ENCODE measurements around the gene GNB1.
"Not testable (repeated sequence)": the region's sequence is repeated elsewhere in the genome, so short reads cannot be mapped to it uniquely, and the experiment has no call there.

GNB1 gene

DNA sequence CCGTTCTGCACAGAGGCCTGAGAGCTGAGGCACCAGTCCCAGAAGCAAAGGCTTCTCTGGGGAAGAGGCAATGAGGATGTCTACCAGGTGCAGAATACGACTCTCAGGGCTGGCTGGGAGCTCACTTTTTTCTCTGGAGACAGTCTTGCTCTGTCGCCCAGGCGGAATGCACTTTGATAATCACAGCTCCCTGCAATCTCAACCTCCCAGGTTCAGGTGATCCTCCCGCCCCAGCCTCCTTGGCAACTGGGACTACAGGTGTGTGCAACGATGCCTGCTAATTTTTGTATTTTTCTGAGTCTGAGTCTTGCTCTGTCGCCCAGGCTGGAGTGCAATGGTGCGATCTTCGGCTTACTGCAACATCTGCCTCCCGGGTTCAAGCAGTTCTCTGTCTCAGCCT is 130.2 kb downstream of the GNB1 start:
- DNase-seq (ENCODE audit: low spot score), result no peak

DNA sequence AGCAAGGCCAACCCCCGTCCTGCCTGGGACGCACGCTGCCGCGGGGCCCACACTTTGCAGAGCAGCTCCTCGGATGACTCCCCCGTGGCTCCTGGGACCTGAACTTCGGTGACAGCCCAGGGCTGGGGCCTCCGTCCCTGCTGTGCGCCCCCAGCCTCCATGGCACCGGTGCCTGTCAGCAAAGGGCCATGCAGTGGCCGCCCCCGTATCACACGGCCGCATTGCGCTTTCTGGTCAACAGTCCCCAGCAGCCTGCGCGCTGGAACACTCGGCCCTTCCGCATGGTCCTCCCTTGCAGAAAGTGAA is 130.6 kb downstream of the GNB1 start:
- no peak for DNase-seq (ENCODE audit: low spot score)

DNA sequence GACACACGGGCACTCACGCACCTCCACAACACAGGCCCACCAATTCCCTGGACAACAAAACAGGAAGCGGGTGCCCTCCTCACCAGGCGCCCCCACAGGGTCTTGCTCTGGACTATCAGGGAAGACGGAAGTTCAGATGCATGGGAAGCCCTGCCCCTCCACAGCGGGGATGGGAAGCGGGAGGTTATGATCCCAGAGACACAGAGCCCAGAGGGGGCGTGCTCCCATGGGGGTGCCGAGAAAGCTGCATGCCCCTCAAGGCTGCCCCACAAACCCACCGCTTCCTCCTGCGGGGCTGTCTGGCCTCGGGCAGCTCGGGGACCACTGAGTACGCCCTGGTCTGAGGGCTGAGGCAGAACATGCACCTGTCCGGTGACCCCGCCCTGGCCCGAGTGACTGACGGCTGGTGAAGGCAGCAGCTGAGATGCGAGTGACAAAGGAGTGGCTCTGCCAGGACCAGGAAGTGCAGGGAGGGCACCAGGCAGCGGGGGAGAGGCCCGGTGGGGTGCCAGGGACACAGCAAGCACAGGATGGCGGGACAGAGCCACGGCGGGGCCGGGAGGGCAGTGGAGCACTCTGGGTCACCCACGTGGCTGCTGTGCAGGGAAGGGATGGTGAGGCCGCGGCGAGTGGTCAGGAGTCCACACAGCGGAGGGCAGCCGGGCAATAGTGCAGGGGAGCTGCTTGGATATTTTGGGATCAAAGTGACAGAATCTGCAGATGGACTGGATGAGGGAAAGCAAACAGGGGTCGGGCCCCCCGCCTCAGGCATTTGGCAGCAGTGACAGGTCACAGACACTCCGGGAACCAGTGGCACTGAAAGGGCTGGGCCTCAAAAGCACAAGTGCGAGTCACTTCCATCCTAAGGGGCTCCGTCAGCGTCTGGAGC is 131.2 kb downstream of the GNB1 start:
- DNase-seq (ENCODE audit: low spot score), result no peak

DNA sequence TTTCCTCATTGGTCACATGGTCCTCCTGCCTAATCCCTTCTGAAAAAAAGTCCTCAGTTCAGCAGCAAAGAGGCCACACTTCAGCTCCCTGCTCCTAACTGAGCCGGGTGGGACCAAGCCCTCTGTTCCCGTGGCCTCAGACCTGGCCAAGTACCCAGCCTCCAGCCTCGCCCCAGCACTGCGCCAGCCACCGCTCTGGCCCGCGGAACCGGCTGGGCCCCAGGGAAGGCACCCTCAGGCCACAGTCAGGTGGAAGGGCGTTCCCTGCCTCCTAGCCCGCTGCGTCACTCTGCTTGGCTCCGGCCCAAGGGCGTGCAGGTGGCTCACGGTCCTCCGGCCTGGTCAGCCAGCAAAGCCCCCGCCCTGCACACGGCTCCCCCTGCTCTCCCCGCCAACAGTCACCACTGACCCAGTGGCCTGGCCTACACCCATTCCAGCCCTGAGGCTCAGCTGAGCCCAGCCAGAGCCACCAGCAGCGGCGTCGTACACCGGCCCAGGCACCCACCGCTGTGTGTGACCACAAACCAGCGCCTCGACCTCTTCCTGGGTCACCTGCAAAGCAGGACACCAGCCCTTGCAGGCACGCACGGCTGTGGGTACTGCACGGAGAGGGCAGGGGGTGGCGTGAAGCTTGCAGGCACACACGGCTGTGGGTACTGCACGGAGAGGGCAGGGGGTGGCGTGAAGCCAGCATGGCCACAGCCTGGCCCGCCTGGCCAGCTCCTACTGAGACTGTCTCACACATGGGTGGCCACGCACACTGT is 132.0 kb downstream of the GNB1 start:
- DNase-seq (ENCODE audit: low spot score), result no peak

DNA sequence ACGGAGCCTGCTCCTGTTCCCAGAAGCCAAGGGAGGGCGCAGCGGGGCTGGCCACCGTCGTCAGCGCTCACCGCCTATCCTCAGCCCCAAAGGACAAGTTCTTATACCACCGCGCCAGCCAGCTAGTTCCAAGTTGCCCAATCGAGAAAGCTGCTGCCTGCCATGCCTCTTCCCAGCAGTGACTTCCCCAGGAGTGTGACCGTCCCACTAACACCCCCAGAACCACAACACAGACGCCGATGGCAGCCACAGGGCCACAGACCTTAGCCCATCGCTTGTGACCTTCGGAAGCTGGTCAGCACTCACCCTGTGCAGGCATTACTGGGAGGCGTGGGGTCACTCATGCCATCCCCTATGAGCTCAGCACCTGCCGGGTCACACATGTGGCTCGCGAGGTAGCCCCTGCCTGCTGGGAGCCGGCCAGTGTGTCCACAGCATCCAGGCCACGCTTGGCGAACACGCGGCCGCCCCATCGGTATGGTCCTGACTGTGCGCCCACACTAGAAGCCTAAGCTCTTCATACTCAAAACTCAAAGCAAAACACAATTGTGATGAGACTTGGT is 132.7 kb downstream of the GNB1 start:
- DNase-seq (ENCODE audit: low spot score), result no peak

DNA sequence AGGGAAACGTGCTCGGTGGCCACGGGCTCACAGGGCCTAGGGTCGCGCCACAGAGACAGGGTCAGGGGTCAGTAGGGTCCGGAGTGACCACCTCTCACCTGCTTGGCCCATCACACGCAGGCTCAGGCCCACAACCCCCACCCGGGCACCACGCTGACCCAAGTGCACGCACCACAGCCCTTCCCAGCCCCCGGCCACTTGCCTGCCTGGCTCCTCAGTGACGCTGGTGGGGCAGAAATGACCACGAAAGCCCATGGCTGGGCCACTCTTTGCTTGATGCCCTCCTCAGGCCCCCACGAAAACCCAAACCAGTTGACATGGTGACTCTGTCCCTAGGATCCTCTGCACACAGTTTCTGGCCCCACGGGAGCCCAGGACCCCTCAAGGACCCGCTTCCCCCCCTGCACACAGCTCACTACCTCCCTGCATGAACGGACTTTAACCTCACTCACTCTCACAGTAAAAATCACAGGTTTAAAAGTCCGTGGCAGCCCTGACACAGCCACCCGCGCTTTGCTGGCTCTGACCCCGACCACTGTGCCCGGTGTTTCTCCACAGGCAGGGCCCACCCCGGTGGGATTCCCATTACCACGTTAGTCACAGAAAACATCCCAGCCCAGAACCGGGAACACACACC is 133.3 kb downstream of the GNB1 start:
- DNase-seq (ENCODE audit: low spot score), result no peak

DNA sequence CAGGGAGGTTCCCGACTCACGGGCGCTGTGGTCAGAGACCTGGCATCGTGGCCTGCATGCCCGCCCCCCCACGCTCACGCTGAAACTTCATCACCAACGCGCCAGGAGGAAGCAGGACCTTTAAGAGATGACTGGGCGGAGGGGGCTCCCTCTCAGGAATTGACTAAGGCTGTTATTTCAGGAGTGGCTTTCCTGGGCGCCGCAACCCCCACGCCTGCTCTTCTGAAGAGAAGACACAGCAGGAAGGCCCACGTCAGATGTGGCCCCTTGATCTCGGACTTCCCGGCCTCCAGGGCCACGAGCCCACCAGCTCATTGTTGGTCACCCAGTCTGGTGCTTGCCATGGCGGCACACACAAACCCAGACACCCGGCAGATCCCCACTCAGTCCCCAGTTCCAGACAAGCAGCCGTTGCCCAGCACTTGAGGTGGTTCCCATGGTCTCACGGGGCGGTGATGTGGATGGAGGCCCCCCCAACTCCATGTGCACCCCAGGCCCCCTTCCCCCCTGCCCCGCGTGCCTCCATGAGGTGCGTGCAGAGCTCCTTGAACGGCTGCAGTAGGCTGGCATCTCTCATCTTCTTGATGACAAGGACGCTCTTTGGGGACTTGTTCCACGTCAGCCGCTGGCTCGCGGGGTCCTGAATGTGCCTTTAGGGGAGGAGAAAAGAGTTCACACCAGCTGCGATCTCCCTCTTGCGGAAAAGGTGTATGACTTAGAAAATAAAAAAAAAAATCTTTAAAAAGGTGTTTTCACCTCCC is 134.0 kb downstream of the GNB1 start:
- no peak for DNase-seq (ENCODE audit: low spot score)

DNA sequence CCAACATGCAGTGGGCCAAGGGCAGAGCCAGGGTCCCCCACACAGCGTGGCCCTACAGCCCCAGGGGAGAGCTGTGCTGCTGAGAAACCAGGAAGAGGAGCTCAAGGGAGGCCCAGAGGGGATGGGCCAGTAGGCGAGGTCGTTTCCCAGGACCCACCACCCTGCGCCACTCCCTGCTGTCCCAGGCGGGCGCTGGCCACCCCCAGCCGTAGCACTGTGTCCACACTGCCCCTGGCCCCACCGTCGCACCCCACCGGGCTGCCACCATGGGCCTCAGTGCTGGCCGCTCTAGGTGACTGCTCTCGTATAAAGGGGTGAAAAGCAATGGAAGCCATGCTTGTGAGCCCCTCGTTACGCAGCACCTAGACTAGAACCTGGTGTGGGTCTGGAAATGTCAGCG is 135.0 kb downstream of the GNB1 start:
- no peak for DNase-seq (ENCODE audit: low spot score)

DNA sequence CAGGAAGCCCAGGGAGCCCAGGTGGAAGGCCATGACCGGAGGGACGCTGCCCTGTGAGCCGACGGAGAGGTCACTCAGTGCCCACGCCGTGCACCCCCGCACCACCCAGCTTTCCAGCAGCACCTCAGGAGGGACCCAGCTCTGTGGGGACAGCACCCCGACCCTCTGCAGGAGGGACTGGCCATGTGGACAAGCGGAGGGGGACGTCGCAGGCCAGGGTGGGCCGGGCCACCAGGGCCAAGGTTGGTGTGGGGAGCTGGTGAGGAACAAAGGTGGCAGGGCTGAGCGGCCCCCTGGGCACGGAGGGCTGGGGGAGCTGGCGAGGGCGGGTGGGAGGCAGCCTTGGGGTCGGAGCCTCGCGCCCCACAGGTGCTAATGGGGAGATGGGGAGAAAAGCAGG is 135.5 kb downstream of the GNB1 start:
- no peak for DNase-seq (ENCODE audit: low spot score)

DNA sequence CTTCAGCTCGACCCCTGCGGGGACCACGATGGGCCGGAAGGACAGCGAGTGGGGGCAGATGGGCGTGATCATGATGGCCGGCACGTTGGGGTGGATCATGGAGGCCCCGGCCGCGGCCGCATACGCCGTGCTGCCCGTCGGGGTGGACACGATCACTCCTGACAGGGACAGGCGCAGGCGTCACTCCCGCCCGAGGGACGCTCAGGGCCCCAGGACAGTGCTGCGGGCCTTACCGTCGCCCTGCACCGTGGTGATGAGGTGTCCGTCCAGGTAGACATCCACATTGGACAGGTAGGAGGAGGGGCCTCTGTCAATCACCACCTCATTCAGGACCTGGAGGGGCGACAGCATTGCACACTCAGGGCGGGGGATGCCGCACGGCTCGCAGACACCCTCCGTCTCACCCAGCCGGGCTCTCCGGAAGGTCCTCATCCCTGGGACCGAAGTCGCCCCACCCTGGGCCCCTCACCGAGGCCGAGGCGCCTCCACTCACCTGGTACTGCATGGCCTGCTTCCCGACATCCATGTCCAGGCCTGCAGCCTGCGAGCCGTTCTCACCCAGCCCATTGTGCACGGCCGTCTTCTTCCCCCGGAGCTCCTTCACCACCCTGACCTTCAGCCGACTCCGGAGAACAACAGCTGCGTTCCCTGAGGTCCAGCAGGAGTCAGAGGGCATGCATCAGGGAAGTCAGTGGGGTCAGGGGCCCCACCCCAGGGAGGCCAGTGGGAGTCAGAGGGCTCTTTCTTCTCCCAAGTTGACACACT is 136.7 kb downstream of the GNB1 start:
- no peak for DNase-seq (ENCODE audit: low spot score)

DNA sequence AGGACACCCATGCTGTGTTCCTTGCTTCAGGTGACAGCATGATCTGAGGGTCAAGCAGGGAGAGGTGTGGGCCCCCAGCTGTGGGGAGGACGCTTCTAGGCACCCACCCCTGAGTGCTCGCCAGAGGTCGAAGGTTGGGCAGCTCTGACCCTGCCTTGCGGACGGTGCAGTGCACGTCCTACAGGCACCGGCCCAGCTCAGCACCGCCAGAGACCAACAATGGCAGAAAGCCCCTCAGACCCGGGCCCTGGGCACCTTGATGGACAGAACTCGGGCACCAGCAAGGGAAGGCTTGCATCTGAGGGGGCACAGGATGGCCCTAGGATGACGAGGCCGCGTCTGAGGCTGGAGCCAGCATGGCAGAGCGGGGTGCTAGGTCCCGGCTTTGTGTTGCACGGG is 137.3 kb downstream of the GNB1 start:
- DNase-seq (ENCODE audit: low spot score), result no peak

DNA sequence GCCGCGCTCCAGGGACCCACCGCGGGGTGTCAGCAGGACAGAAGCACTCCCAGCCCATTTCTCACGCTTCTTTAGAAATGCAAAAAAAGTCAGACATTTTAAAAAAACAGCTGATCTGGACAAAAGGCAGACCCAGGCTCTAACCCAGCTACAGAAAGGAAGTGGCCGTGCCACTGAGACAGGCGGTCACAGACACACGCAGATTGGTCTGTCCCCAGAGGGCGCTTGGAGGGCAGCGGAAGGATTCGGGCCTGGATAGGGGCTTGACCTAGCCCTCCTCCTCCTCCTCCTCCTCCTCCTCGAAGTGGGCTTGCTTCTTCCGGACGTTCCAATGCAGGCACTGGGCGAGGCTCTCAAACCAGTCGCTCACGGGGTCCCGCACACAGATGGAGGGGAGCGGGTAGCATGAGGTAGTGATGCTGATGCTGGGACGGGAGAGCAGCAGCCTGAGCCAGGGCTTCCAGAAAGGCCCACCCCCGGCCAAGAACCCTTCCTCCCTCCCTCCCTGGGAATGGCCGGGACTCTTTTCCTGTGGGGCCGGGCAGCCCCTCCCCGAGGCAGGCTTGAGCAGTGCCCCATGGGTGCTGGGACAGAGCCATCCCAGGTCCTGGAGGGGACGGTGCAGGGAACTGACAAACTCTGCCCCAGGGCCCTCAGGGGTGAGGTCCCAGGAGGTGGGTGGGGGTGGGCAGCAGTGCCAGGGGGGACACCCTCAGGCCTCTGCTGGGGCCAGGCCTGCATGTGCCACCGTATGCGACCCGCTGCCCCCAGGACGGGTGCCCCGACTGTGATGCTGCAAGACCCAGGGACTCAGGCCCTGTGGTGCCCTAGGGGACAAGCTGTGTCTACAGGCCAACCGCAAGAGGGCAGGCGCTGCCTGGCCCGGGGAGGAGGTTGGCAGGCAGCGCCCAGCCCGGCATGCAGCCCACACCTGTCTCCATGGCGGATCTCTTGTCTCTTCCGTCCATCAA is 138.0 kb downstream of the GNB1 start:
- no peak for DNase-seq (ENCODE audit: low spot score)

DNA sequence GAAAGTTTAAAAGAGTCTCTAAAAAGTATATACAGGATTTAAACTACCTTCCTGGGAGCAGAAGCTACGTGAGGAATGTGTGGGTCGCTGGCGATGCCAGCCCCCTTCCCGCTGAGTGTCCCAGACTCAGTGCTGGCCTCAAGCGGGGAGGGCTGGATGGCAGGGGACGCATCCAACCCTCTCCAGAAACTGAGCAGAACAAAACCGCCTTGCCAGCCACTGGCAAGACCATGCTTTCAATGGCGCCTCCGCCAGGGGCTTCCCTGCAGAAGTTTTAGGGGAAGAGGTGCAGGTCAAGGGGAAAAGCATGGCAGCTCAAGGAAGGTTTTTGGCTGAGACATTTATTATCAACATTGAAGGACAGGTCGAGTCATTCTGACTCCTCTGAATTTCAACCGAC is 138.7 kb downstream of the GNB1 start:
- DNase-seq (ENCODE audit: low spot score), result no peak

DNA sequence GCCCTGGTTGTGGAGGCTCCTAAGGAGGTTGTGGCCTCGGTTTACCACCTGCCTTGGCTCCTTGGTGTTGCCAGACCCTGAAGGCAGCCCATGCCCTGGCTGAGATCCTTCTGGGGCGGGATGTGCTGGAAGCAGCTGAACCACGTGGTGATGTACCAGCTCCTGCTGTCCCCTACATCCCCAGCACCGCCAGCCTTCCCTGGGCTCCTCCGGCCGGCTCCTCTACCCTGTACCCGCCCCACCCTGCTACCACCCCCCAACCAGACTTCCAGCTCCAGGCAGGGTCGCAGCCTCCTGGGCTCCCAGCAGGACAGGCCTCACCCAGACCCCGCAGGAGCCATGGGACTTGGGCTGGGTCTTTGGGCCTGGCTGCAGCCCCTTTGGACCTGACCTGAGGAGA is 140.9 kb downstream of the GNB1 start:
- DNase-seq (ENCODE audit: low spot score), result not testable (repeated sequence)

DNA sequence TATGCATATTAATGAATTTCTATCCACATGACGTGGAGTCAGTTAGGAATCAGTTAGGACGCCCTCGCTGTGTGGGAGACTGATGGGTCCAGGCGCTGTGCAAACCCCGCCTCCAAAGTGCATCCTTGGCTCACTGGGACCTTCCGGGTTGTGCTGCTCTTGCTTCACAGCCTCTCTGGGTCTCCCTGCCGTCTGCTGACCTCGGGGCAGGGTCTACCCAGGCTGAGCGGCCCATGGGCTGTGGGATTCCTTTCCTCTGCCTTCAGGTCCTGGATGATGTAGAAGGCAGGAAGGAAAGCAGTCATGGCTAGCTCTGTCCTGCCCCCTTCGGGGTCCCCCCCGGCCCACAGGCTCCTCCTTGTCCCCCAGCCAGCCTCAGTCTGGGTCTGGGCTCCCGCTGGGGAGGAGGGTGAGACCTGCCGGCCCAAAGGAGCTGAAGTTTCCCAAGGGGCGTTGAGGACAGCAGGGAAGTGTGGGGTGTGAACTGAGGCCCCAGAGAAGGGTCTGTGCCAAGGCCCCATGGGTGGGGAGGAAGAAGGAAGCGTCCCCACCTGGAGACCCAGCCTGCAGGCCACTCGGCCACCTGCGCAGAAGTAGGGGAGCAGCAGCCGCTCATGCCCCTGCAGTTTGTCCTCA is 142.1 kb downstream of the GNB1 start:
- no peak for DNase-seq (ENCODE audit: low spot score)

DNA sequence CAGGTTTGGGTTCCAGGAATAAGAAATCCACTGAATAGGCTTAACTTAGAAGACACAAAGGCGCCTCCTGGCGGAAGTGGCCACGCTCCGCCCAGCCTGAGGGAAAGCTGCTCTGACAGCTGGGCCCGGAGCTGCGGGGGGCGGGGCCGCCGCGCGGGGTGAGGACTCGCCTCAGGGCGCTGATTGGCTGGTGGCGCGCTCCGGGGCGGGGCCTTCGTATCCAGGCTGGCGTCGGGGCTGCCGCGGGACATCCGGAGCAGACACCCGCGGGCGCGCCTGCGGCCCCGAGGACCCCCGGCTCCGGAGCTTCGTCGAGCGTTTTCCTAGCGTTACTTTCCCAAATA is 144.3 kb downstream of the GNB1 start:
- DNase-seq (ENCODE audit: low spot score), result not testable (repeated sequence)

DNA sequence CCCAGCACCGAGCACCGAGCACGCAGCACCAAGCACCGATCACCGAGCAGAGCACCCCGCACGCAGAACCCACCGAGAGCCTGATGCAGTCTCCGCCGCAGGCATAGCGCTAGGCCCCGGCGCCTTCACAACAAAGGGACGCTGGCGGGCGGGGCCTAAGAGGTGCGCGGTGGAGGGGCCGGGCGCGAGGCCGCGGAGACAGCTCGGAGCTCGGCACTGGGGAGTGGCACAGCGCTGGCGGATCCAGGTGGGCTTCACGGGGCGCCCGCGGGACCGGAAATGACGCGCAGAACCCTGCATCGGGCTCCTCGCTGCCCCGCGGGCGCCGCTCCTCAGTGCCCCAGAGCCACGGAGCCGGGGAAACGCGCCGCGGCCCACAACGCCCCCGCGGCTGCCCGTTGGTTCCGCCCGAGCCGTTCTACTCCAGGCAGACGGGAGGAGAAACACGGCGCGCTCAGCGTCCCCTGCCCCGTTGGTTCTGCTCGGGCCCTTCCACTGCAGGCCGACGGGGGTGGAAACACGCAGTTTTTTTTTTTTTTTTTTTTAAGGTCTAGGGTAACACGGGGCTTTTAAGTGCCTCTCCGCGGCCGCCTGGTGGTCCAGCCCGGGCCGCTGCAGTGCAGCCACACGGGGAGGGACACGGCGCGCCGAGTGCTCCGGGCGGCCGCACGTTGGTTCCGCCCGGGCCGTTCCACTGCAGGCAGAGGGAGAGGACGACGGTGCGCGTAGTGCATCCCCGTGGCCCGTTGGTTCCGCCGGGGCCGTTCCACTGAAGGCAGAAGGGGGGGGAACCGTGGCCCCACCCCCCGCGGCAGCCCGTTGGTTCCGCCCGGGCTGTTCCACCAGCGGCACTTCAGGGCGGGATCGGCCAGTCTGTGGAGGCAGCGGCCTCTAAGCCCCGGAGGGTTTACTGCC is 145.0 kb downstream of the GNB1 start:
- DNase-seq (ENCODE audit: low spot score), result not testable (repeated sequence)

DNA sequence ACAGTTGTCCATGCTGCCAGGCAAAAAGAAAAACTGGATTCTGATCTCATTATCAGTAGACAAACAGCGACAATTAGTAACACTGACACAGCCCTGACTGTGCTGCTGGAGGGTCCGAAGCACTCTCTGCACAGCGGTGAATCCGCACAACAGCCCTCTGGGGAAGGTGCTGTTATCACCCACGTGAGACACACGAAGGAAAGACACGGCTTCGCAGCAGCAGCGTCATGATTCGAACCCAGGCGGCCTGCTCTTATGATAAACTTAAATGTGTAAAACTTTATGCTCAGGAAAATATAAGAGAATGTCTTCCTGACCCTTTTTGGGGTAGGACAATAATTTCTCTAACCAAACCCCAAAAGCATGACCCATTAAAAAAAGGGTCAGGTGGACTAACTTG is 148.4 kb downstream of the GNB1 start:
- not testable (repeated sequence) for DNase-seq (ENCODE audit: low spot score)

DNA sequence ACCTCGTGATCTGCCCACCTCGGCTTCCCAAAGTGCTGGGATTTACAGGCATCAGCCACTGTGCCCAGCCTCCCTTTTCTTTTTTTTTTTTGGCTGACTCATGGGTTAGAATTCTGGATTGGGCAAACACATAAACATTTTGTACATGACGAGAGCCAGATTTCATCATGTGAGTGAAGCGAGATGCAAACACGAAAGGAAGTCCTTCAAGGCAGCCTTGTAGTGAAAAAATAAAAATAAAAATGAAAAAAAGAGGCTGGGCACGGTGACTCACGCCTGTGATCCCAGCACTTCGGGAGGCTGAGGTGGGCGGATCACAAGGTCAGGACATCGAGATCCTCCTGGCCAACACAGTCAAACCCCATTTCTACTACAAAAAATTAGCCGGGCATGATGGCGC is 149.9 kb downstream of the GNB1 start:
- DNase-seq (ENCODE audit: low spot score), result not testable (repeated sequence)

Measured in HuH-7.5 (cell line).